ENCODE measurements around the gene GOLGA3. TPM values are rescaled to one million over a fixed set of nuclear protein-coding genes. Genes with fewer than 3 reads are reported as not detected.

The GOLGA3 gene
- total RNA-seq, 4 donors from 2014 or later: 69.8 to 117 (median 97.7) TPM

DNA sequence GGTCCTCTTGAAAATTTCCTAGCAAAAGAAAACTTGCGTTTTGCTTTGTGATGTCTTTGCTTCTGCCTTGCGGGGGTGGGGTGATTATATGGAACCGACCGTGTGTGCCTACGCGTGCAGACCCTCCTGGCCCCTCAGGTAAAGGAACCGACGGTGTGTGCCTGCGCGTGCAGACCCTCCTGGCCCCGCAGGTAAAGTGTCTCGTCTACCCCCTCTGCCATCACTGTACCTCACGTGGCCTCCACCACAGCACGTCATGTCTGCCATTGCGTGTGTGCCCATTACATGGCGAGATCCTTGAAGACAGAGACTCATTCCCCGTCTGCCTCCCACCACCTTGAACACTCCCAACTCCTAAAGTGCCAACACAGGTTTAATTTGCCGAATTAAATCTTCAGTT, 3.6 kb downstream of the GOLGA3 start:
- DNase-seq (ENCODE audit: low spot score in 2 of 2): no peak
- Histone ChIP-seq H3K27ac (no peak overlapping the region), H3K4me1 (peaks cover 0 to 27% (median 11%) of the 10 kb centered on the region in 4 donors), H3K36me3 (peaks cover 0 to 64% (median 0%) of the 10 kb centered on the region in 3 donors), H3K27me3 (no peaks in the 10 kb centered on the region), H3K9me3 (no peaks in the 10 kb centered on the region), H3K4me3 (no peak overlapping the region)
- 89 to 91% methylated on average over 18 of the region's 18 CpGs for WGBS, 2 donors
- no peak for TF ChIP-seq POLR2A (IDR thresholded peaks at IDR 0.05)
- TF ChIP-seq EP300 (IDR thresholded peaks at IDR 0.05): no peak
- TF ChIP-seq, protein P1, sequence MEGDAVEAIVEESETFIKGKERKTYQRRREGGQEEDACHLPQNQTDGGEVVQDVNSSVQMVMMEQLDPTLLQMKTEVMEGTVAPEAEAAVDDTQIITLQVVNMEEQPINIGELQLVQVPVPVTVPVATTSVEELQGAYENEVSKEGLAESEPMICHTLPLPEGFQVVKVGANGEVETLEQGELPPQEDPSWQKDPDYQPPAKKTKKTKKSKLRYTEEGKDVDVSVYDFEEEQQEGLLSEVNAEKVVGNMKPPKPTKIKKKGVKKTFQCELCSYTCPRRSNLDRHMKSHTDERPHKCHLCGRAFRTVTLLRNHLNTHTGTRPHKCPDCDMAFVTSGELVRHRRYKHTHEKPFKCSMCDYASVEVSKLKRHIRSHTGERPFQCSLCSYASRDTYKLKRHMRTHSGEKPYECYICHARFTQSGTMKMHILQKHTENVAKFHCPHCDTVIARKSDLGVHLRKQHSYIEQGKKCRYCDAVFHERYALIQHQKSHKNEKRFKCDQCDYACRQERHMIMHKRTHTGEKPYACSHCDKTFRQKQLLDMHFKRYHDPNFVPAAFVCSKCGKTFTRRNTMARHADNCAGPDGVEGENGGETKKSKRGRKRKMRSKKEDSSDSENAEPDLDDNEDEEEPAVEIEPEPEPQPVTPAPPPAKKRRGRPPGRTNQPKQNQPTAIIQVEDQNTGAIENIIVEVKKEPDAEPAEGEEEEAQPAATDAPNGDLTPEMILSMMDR (IDR thresholded peaks at IDR 0.05): no peak

DNA sequence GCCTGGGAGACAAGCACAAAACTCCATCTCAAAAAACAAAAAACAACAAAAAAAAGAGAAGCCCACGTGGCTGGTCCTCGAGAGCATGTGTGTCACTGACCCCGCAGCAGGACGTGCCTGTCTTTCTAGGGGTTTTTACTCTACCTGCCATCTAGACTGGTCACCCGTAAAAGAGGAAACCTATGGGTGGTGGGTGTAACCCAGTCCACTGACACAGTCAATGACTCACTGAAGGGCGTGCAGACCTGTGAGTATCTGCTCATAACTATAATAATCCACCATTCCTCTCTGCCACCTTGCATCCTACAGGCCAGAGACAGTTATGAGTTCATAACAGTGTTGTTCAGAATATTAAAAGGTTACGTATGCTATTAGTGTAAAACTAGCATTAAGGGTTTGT, 4.6 kb downstream of the GOLGA3 start:
- Histone ChIP-seq H3K27me3 (no peaks in the 10 kb centered on the region), H3K4me3 (no peak overlapping the region), H3K27ac (no peak overlapping the region), H3K4me1 (peaks cover 0 to 22% (median 11%) of the 10 kb centered on the region in 4 donors), H3K9me3 (no peaks in the 10 kb centered on the region), H3K36me3 (peaks cover 0 to 75% (median 0%) of the 10 kb centered on the region in 3 donors)
- TF ChIP-seq, protein P1 (IDR thresholded peaks at IDR 0.05): no peak
- TF ChIP-seq EP300 (IDR thresholded peaks at IDR 0.05): no peak
- WGBS, 2 donors: 81 to 84% methylated on average over 7 of the region's 7 CpGs
- no peak for DNase-seq (ENCODE audit: low spot score in 2 of 2)

DNA sequence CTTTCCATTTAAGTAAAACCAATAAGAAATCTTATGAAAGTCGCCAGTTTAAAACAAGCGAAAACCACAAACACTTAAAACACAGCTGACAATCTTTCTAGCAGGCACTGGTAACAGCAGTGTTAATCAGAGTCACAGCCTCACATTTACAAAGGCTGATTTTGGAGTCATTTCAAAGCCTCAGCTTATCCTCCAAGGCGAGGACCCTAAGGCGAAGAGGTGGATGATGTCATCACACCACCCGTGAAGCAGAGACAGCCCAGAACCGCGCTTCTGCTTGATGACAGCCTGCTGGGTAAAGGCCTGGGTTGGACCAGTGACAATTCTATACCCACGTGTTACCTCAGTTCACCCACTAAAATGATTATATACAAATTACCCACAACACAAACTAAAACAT, 10.1 kb downstream of the GOLGA3 start:
- no peaks in the 10 kb centered on the region for H3K27me3 ChIP-seq
- no peak overlapping the region for H3K27ac ChIP-seq
- H3K36me3 ChIP-seq: peaks cover 3 to 90% (median 15%) of the 10 kb centered on the region in 3 donors
- no peaks in the 10 kb centered on the region for H3K4me1 ChIP-seq
- WGBS, 2 donors: 84 to 86% methylated on average over 8 of the region's 8 CpGs
- no peak overlapping the region for H3K4me3 ChIP-seq
- H3K9me3 ChIP-seq: no peaks in the 10 kb centered on the region
- no peak for DNase-seq (ENCODE audit: low spot score in 2 of 2)
- no peak for TF ChIP-seq EP300 (IDR thresholded peaks at IDR 0.05)
- TF ChIP-seq, protein P1 (IDR thresholded peaks at IDR 0.05): no peak
- TF ChIP-seq POLR2A (IDR thresholded peaks at IDR 0.05): no peak

DNA sequence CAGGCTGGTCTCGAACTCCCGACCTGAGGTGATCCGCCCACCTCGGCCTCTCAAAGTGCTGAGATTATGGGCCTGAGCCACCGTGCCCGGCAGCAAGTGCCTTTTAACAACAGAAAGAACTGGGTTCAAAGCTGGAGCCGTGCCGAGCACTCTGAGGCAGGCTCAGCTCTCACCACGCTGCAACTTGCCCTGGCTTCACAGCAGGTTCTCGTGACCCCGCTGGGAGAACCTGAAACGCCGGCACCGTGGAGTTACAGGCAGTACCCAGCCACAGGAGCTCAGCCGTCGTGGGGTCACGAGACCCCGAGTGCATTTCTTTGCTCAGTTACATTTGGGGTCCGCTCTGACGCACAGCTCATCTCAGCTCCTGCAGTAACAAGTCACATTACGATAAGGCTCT, 14.4 kb downstream of the GOLGA3 start:
- no peaks in the 10 kb centered on the region for H3K27me3 ChIP-seq
- H3K9me3 ChIP-seq: no peaks in the 10 kb centered on the region
- no peak for DNase-seq (ENCODE audit: low spot score in 2 of 2)
- 97 to 98% methylated on average over 21 of the region's 21 CpGs for WGBS, 2 donors
- H3K36me3 ChIP-seq: peaks cover 3 to 92% (median 15%) of the 10 kb centered on the region in 3 donors
- no peak overlapping the region for H3K4me3 ChIP-seq
- H3K4me1 ChIP-seq: no peaks in the 10 kb centered on the region
- no peak overlapping the region for H3K27ac ChIP-seq
- no peak for TF ChIP-seq POLR2A (IDR thresholded peaks at IDR 0.05)
- no peak for TF ChIP-seq EP300 (IDR thresholded peaks at IDR 0.05)

DNA sequence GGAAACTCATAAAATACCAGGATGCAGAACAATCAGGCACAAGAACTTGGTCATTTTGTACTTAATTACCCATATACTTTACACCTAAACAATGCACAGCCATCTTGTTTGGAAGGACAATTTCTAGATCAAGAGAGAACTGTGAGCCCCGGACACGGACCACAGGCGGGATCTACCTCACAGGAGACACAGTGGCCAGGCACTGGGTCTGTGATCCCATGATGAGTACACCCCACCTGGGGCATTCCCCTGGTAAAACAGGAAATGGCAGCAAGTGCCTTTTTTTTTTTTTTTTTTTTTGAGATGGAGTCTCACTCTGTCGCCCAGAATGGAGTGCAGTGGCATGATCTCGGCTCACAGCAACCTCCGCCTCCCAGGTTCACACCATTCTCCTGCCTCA, 15.2 kb downstream of the GOLGA3 start:
- no peaks in the 10 kb centered on the region for H3K4me1 ChIP-seq
- DNase-seq (ENCODE audit: low spot score in 2 of 2): no peak
- TF ChIP-seq, protein P1 (IDR thresholded peaks at IDR 0.05): no peak
- TF ChIP-seq EP300 (IDR thresholded peaks at IDR 0.05): no peak

More for the DNA sequence above, 15.2 kb downstream of the GOLGA3 start:
- H3K36me3 ChIP-seq: peaks cover 3 to 92% (median 15%) of the 10 kb centered on the region in 3 donors
- WGBS, 2 donors: 92 to 98% methylated on average over 6 of the region's 6 CpGs
- no peak overlapping the region for H3K27ac ChIP-seq
- no peaks in the 10 kb centered on the region for H3K9me3 ChIP-seq
- no peak overlapping the region for H3K4me3 ChIP-seq
- no peaks in the 10 kb centered on the region for H3K27me3 ChIP-seq
